Stimulated activated CD4-positive, alpha-beta T cell treated with anti-CD3 and anti-CD28 coated beads, Interleukin-2, amount 100 ng/mL, for 4 hours (primary cell): ENCODE results near the gene CDHR5.
A peak's percentile ranks its signal among the peaks of the same experiment; 100 is the strongest.
"Not testable (repeated sequence)": the region's sequence is repeated elsewhere in the genome, so short reads cannot be mapped to it uniquely, and the experiment has no call there.

Experiments
- DNase-seq: peaks from one replicate; pipeline ENCODE4 v3.0.0-alpha.2; 2020; ENCODE audit warnings: low read depth

Gene CDHR5

DNA sequence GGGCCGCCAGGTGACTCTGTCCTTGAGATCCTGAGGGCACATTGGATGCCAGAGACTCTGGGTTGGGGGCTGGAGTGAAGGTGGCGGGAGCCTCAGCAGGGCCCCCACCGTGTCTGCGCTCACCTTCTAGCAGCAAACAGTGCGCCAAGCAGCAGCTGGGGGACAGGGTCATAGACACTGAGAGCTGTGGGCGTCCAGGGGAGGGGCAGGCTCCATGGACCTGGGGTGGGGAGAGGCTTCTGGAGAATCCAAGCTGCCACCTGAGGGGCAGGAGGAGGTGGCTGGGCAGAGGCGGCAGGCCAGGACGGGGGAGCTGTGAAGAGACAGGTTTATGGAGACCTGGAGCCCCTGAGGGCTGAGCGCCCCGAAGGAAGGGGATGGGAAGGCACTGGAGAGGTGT is 40.5 kb downstream of the CDHR5 start:
- DNase-seq, result no peak

- no peak for DNase-seq
Observed at GRCh38 chr11:581752-582151, 43.0 kb downstream of the CDHR5 start.

GRCh38 chr11:581342-581741 is 43.4 kb downstream of the CDHR5 start:
- no peak for DNase-seq

DNA sequence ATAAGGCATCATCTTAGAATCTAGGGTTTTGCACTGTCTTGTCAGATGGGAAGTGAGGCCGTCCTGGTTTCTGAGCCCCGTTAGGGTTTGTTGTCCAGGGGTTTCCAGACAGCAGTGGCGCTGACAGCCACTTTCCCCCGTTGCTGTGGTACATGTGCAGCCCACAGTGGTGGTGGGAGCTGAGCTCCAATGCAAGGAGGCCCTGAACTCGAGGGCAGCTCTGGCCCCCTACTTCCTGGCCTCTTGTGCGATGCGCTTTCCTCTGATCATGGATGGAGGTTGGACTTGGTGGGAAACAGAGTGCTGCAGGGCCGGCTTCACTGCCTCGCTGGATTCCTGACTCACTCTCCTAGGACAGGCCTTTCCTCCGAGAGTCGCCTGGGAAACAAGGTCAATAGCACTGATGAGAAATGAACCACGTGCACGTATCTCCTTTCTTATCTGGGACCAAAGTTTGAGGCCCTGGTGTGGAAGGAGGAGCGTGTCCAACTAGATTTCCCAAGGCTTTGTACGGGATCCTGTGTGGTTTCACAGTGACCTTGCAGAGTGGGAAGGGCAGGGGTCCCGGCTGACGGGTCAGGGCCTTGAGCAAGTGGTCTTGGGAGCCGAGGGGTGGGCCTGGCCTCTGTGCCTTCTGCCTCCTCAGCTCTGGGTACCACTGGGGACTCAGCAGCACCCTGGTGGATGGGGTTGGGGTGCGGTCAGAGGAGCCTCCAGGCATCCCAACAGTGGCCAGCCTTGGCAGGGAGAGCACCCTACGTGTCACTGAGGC is 44.7 kb downstream of the CDHR5 start:
- DNase-seq, result no peak

DNA sequence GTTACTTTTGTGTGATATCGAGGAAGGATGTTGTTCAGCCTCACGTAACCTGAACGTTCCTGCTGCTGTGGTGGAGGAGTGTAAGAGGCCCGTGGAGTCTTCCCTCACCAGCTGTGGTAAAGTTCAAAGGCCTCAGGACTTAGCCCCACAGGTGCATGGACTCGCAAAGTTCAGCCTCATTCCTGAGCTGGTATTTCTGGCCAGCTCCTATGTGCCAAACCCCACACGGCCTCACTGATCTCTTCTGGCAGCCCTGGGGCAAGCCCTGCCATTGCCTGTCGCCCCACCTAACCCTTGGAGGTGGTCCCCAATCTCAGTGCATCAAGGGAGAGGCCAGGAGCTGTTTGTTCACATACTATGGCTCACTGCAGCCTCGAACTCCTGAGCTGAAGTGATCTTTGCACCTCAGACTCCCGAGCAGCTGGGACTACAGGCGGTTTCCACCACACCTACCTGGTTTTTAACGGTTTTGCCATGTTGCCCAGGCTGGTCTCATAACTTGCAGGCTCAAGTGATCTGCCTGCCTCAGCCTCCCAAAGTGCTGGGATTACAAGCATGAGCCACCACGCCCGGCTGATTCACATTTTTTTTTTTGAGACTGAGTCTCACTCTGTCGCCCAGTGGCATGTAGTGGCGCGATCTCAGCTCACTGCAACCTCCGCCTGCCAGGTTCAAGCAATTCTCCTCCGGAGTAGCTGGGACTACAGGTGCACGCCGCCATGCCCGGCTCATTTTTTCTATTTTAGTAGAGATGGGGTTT is 46.3 kb downstream of the CDHR5 start:
- no peak for DNase-seq

GRCh38 chr11:577611-577894 is 47.2 kb downstream of the CDHR5 start:
- DNase-seq, result no peak

GRCh38 chr11:576811-577610 is 47.7 kb downstream of the CDHR5 start:
- no peak for DNase-seq

- peak; percentile 96 for DNase-seq
Observed at GRCh38 chr11:575996-576768, 48.6 kb downstream of the CDHR5 start, which contains the start of gene PHRF1. Gene PHRF1, plus strand, starts transcription at chr11:576470. Its CDS starts 5,043 bp downstream, at chr11:581513.

DNA sequence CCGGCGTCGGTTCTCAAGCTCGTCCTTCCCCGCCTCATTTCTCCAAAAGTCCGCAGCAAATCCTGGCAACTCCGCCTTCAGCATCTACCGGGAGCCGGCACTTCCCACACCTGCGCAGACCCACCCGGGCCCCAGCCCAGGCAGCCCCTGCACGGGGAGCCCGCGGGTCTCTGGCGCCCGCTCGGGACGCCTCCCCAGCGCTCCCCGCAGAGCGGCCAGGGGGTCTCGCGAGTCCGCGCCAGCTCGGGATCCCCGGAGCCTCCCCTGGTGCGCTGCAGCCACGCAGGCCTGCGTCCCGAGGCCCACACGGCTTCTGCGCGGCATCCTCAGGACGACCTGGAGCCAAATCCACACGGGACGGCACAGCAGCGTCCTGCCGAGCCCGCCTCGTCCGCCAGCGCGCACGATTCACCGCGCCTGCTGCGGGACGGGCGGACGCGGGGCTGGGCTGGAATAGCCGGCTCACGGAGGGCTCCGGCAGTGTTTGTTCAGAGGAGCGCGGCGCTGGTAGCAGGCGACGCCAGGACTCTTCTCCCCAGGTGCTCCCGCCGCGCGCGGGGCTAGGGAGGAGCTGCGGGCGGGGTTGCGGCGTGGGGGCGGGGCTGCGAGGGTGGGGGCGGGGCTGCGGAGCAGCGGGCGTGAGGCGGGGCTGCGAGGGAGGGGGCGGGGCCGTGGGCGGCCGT is 49.3 kb downstream of the CDHR5 start:
- DNase-seq, result no peak

DNA sequence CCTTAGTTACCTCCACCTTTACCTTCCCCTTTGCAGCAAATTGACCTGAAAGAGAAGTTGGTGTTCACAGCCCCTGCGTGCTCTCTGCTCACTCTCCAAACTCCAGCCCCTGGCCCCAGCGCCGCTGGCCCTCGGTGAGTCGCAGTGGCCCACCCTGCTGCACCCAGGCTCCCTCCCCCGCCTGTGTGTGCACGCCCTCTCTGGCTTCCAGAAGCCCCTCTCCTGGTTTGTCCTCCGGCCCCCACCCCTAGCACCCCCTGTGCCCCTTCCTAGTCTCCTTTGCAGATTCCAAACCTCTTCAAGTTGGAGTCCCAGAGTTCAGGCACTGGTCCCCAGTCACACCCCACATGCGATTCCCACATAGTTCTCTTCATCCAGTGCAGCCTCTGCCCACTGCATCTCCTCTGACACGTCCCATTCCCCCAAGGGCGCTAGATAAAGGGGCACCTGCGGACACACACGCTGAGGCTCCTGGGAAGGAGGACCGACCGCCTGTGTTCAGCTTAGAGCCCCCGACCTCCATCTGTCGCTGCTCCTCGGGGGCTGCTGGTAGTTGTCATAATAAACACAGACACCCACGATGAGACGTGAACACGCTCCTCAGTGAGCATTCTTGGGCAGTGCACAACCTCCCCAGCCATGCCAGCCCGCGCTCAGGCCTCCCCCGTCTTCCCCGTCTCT is 50.0 kb downstream of the CDHR5 start:
- no peak for DNase-seq

DNA sequence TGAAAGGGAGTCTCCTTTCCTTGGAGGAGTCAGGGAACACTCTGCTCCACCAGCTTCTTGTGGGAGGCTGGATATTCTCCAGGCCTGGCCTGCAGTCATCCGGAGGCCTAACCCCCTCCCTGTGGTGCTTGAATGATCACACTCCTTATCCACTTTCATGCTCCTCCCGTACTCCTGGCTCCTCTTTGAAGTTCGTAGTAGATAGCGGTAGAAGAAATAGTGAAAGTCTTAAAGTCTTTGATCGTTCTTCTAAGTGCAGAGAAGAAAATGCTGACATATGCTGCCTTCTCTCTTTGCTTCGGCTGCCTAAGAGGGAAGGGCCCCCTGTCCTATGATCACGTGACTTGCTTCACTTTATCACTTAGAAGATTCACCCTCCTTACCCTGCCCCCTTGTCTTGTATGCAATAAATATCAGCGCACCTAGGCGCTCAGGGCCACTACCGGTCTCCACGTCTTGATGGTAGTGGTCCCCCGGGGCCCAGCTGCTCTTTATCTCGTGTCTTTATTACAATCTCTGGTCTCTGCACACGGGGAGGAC is 50.7 kb downstream of the CDHR5 start:
- DNase-seq, result not testable (repeated sequence)

DNA sequence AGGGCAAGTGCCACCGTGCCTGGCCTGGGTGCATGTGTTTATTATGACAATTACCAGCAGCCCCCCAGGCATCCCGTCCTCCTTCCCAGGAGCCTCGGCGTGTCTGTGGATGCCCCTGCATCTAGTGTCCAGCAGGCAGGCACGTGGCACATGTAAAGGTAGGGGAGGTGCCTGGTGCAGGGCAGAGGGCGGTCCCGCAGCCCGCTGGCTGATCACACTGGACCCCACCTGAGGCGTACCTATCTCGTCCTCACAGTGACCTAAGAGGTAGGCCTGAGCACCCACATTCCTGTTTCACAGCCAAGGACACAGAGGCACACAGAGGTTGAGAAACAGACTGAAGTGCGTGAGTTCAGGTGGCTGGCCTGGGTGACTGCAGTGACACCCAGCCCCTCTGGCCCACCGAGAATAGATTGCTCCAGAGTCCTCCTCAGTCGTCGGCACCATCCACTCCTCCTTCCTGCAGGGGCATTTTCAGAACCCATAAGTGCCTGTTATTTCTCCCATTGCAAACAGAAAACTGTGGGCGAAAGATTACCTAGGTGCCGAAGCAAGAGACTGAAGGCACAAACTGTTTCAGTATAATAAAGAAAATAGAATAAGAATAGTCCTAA is 51.5 kb downstream of the CDHR5 start:
- DNase-seq, result no peak

- no peak for DNase-seq
Observed at GRCh38 chr11:571802-572185, 53.0 kb downstream of the CDHR5 start.

GRCh38 chr11:569158-569885 is 55.4 kb downstream of the CDHR5 start:
- DNase-seq, result no peak

GRCh38 chr11:568306-569157 is 56.2 kb downstream of the CDHR5 start:
- DNase-seq, result peak; percentile 83

DNA sequence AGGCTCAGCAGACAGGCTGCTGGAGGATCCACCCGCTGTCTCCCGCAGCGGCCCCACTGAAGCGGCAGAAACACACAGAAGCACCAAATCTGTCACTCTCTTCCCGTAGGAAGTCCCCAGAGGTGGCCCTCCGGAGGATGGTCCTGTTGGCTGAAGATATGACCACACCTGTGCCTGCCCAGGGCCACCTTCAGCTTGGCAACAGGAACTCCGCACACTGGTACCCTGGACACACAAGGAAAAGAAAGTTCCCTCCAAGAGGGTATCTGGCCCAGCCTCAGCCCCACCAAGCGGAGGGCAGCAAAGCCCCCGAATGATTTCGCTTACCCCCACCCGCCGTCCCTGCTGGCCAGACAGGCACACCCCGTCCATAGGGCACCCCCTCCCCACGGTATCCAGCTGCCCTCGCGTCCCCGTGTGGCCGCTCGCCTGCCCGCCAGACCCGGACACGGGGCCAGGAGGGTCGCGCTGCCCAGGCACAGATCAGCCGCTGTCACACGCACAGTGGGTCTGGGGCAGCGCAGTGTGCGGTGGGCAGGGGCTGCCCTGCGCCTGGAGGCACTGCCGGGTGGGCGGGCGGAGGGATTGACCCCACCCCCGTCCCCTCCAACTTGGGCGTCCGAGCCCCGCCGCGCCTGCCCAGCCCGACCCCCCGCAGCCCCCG is 57.0 kb downstream of the CDHR5 start:
- no peak for DNase-seq

DNA sequence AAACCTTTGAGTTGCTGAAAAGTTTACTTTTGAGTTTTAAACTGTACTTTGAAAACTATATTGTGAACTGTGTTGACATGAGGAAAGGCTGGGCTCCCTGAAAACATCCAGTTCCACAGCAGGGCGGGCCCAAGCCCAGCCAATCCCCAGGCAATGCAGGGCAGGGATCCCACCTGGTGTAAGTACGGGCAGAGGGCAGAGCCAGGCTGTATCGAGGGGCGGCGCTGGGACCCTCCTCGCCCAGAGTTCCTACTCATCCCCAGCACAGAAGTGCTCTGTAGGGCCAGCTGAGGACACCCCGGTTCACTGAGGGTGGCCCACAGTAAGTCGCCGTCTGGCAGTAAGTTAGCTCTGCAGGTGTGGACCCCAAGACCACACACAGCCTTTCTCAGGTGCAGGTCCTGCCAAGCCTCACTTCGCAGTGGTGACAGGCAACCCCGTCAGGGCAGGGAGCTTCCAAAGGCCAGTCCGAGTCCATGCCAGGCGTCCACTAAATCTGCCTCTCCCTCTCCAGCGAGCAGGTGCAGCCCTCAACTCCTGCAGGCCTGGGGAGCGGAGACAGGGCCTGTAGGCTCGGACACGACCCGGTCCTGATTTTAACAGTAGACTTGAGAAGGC is 57.6 kb downstream of the CDHR5 start:
- no peak for DNase-seq
